CD14-positive monocyte (primary cell): ENCODE measurements around the gene CPB1. TPM values are rescaled to one million over a fixed set of nuclear protein-coding genes. Genes with fewer than 3 reads are reported as not detected.

Source experiments
- DNase-seq, 3 donors: peaks; one replicate each; pipeline ENCODE4 v3.0.0-alpha.2; 2011 to 2022
- H2AFZ ChIP-seq: 2 replicates; pipeline ENCODE4 v1.6.0; 2012; ENCODE audit warnings: mild to moderate bottlenecking, low read depth, low read length, inconsistent platforms; ENCODE audit not compliant: insufficient read depth, poor library complexity, severe bottlenecking
- H3K27ac ChIP-seq, 2 donors: 1 replicate in 1 of 2; 2 replicates in 1 of 2; pipeline ENCODE4 v1.5.1; 2012 to 2013; ENCODE audit warnings: low read length in 2 of 2, control low read depth in 1 of 2, inconsistent platforms in 1 of 2, low read depth in 1 of 2, mild to moderate bottlenecking in 1 of 2
- H3K27me3 ChIP-seq, 2 donors: one replicate each; pipeline versions ENCODE4 v1.6.0 to v1.6.1; 2011 to 2013; ENCODE audit warnings: low read length in 2 of 2; ENCODE audit not compliant: control insufficient read depth in 2 of 2, insufficient read depth in 2 of 2
- H3K36me3 ChIP-seq, 2 donors: replicated peaks in 1 of 2; 1 replicate in 1 of 2; 2 replicates in 1 of 2; pipeline versions ENCODE4 v1.5.1 to v1.6.1; 2012 to 2013; ENCODE audit warnings: low read length in 2 of 2, control low read depth in 1 of 2, inconsistent platforms in 1 of 2, mild to moderate bottlenecking in 1 of 2; ENCODE audit not compliant: insufficient read depth in 2 of 2, control insufficient read depth in 1 of 2
- H3K4me1 ChIP-seq, 2 donors: 1 replicate in 1 of 2; 2 replicates in 1 of 2; pipeline versions ENCODE4 v1.5.1 to v1.6.1; 2012 to 2013; ENCODE audit warnings: low read length in 2 of 2, control low read depth in 1 of 2, inconsistent platforms in 1 of 2, mild to moderate bottlenecking in 1 of 2, moderate library complexity in 1 of 2; ENCODE audit not compliant: insufficient read depth in 2 of 2, control insufficient read depth in 1 of 2
- H3K4me2 ChIP-seq: replicated peaks from 2 replicates; pipeline ENCODE3; 2012; ENCODE audit warnings: low read length, moderate library complexity, mild to moderate bottlenecking; ENCODE audit not compliant: poor library complexity, severe bottlenecking; ENCODE audit errors: extremely low read depth
- H3K4me3 ChIP-seq, 3 experiments: fragments of 200-600 bp in 1 of 3; sonication (generic) in 1 of 3; replicated peaks in 1 of 3; 1 replicate in 2 of 3; 2 replicates in 1 of 3; pipeline ENCODE4 v1.5.1; 2011 to 2013; ENCODE audit warnings: low read length in 3 of 3, mild to moderate bottlenecking in 3 of 3, control low read depth in 2 of 3, low read depth in 2 of 3, inconsistent platforms in 1 of 3, moderate library complexity in 1 of 3
- H3K79me2 ChIP-seq: 2 replicates; pipeline ENCODE4 v1.6.0; 2012; ENCODE audit warnings: mild to moderate bottlenecking, control low read depth, inconsistent platforms, low read length, moderate library complexity; ENCODE audit not compliant: insufficient read depth
- H3K9ac ChIP-seq: 2 replicates; pipeline ENCODE4 v1.6.0; 2017; ENCODE audit warnings: low read length, mild to moderate bottlenecking; ENCODE audit not compliant: insufficient read depth, poor library complexity, severe bottlenecking
- H3K9me3 ChIP-seq, 2 donors: replicated peaks in 1 of 2; 1 replicate in 1 of 2; 2 replicates in 1 of 2; pipeline versions ENCODE4 v1.5.1 to v1.6.1; 2012 to 2013; ENCODE audit warnings: low read length in 2 of 2, control low read depth in 1 of 2; ENCODE audit not compliant: control insufficient read depth in 1 of 2, insufficient read depth in 1 of 2
- H4K20me1 ChIP-seq: 2 replicates; pipeline ENCODE4 v1.6.0; 2012; ENCODE audit warnings: mild to moderate bottlenecking, low read length, control low read depth, moderate library complexity; ENCODE audit not compliant: insufficient read depth
- H3K27ac Mint-ChIP-seq, 7 donors: one replicate each; pipeline ENCODE4 v1.8.0; 2020; ENCODE audit warnings: mild to moderate bottlenecking in 7 of 7, mixed read lengths in 7 of 7, moderate library complexity in 6 of 7, inconsistent platforms in 2 of 7
- H3K27me3 Mint-ChIP-seq, 3 donors: one replicate each; pipeline ENCODE4 v1.8.0; 2021 to 2022; ENCODE audit warnings: low read depth in 3 of 3, mild to moderate bottlenecking in 3 of 3, mixed read lengths in 3 of 3, moderate library complexity in 3 of 3, inconsistent platforms in 1 of 3
- H3K36me3 Mint-ChIP-seq, 2 donors: one replicate each; pipeline ENCODE4 v1.8.0; 2020; ENCODE audit warnings: mixed read lengths in 2 of 2, inconsistent platforms in 1 of 2, mild to moderate bottlenecking in 1 of 2
- H3K4me1 Mint-ChIP-seq: one replicate; pipeline ENCODE4 v1.8.0; 2020; ENCODE audit warnings: mild to moderate bottlenecking, mixed read lengths
- H3K4me3 Mint-ChIP-seq, 2 donors: one replicate each; pipeline ENCODE4 v1.8.0; 2020; ENCODE audit warnings: mild to moderate bottlenecking in 2 of 2, mixed read lengths in 2 of 2, moderate library complexity in 1 of 2
- H3K9me3 Mint-ChIP-seq, 7 donors: one replicate each; pipeline ENCODE4 v1.8.0; 2020 to 2022; ENCODE audit warnings: mixed read lengths in 7 of 7, mild to moderate bottlenecking in 6 of 7, moderate library complexity in 6 of 7, inconsistent platforms in 2 of 7
- WGBS: methylation state at CpG from one replicate; pipeline ENCODE4 v1.1.5; 2013; ENCODE audit warnings: missing lambda C conversion rate; ENCODE audit not compliant: insufficient coverage; 5-methylcytosine and 5-hydroxymethylcytosine counted together
- intact Hi-C, 2 donors: fragments of 100-400 bp; cut with micrococcal nuclease; formaldehyde crosslinking; loops; one replicate each; pipeline versions ENCODE4 v1.15.0 to v1.15.1; 2023
- polyA plus RNA-seq, 3 donors: library from polyadenylated mRNA; depleted of rRNA in 1 of 3; unstranded in 2 of 3; stranded (reverse) in 1 of 3; fragments of 300-500 nt in 2 of 3; fragments of >200 nt in 1 of 3; fragmentation: Illumina TruSeq in 2 of 3; gene quantifications; 1 replicate in 2 of 3; 2 replicates in 1 of 3; pipeline ENCODE4 v1.2.3, GENCODE V29; 2012 to 2021
- TF ChIP-seq, protein P1 (sequence below): fragments of 200-600 bp; IDR thresholded peaks from one replicate; pipeline ENCODE4 v1.8.0; 2022; ENCODE audit warnings: antibody characterized with exemption, mild to moderate bottlenecking

Gene CPB1
- polyA plus RNA-seq, 3 donors: not detected

- no peak overlapping the region for H3K4me3 Mint-ChIP-seq
- Histone ChIP-seq H3K9me3 (no peaks in the 10 kb centered on the region), H3K79me2 (no peaks in the 10 kb centered on the region), H3K9ac (no peak overlapping the region), H3K27me3 (no peaks in the 10 kb centered on the region), H2AFZ (no peak overlapping the region), H3K36me3 (no peaks in the 10 kb centered on the region), H3K27ac (no peak overlapping the region), H3K4me2 (no peak overlapping the region), H4K20me1 (no peaks in the 10 kb centered on the region), H3K4me3 (no peak overlapping the region), H3K4me1 (no peaks in the 10 kb centered on the region)
- WGBS: no CpG with 5 or more reads among the region's 4 CpGs
- H3K9me3 Mint-ChIP-seq: peaks cover 0 to 3% (median 0%) of the 10 kb centered on the region in 7 donors
- H3K27me3 Mint-ChIP-seq: peaks cover 0 to 2% (median 0%) of the 10 kb centered on the region in 3 donors
- TF ChIP-seq, protein P1, sequence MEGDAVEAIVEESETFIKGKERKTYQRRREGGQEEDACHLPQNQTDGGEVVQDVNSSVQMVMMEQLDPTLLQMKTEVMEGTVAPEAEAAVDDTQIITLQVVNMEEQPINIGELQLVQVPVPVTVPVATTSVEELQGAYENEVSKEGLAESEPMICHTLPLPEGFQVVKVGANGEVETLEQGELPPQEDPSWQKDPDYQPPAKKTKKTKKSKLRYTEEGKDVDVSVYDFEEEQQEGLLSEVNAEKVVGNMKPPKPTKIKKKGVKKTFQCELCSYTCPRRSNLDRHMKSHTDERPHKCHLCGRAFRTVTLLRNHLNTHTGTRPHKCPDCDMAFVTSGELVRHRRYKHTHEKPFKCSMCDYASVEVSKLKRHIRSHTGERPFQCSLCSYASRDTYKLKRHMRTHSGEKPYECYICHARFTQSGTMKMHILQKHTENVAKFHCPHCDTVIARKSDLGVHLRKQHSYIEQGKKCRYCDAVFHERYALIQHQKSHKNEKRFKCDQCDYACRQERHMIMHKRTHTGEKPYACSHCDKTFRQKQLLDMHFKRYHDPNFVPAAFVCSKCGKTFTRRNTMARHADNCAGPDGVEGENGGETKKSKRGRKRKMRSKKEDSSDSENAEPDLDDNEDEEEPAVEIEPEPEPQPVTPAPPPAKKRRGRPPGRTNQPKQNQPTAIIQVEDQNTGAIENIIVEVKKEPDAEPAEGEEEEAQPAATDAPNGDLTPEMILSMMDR: no peak
- peaks cover 3% of the 10 kb centered on the region for H3K4me1 Mint-ChIP-seq
- no peaks in the 10 kb centered on the region for H3K36me3 Mint-ChIP-seq
- intact Hi-C loops: no loop called here
- DNase-seq: no peak
- H3K27ac Mint-ChIP-seq: no peak overlapping the region
Measured at GRCh38 chr3:148866261-148866660, 38.6 kb downstream of the CPB1 start.

DNA sequence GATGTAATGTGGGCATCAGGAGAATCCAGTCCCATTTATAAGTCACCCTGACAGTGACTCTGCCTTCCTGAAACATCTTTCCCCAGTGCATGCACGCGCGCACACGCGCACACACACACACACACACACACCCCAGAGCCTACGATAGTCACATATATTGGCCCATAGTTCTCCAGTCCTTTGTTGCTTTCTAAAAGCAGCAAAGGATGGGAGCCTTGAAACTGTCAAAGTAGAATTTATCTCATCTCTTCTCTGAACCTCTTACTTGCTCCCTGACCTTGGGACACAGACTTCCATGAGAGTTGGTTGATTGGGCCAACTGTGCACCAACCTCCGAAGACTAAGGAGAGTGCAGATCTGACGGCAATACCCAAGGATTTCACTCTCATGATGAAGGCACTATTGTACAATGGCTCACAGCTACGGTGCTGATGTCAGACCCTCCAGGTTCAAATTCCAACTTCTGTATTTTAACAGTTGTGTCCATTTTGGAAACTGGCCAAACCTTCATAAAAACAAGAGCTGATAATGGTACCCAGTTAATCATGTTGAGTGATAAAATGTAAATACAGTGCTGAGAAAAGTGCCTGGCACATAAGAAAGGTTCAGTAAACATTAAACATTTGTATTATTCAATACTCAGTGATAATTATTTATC is 45.8 kb downstream of the CPB1 start:
- no peak overlapping the region for H3K27ac ChIP-seq
- no peaks in the 10 kb centered on the region for H3K79me2 ChIP-seq
- H3K4me3 Mint-ChIP-seq: no peak overlapping the region
- no peaks in the 10 kb centered on the region for H4K20me1 ChIP-seq
- DNase-seq: no peak
- no peak overlapping the region for H2AFZ ChIP-seq
- no peaks in the 10 kb centered on the region for H3K36me3 ChIP-seq
- no peaks in the 10 kb centered on the region for H3K4me1 ChIP-seq
- no peaks in the 10 kb centered on the region for H3K36me3 Mint-ChIP-seq
- intact Hi-C loops: no loop called here
- no peaks in the 10 kb centered on the region for H3K9me3 ChIP-seq
- 87% methylated on average over 7 of the region's 9 CpGs for whole genome bisulfite sequencing
- peaks cover 0 to 1% (median 0%) of the 10 kb centered on the region in 3 donors for H3K27me3 Mint-ChIP-seq
- no peak overlapping the region for H3K4me2 ChIP-seq
- TF ChIP-seq, protein P1: no peak
- H3K27ac Mint-ChIP-seq: no peak overlapping the region
- no peaks in the 10 kb centered on the region for H3K27me3 ChIP-seq
- no peak overlapping the region for H3K4me3 ChIP-seq
- no peak overlapping the region for H3K9ac ChIP-seq
- no peaks in the 10 kb centered on the region for H3K4me1 Mint-ChIP-seq
- peaks cover 0 to 3% (median 0%) of the 10 kb centered on the region in 7 donors for H3K9me3 Mint-ChIP-seq
